ENCODE data around the gene CD320. TPM values are rescaled to one million over a fixed set of nuclear protein-coding genes. Genes with fewer than 3 reads are reported as not detected.

The CD320 gene
- total RNA-seq, 120 experiments from 2014 or later = 20.4 to 47.3 (median 28.9) TPM

Other genes with a start within 250 kb of the CD320 start
- gene FBN3, start 158.8 kb downstream of the CD320 start, total RNA-seq = 1 to 10 TPM in 59 of 120 experiments, under 1 TPM in 60, not detected in 1; 0.07 to 3.8 (median 1.00) TPM
- 100 to 1,000 TPM in 54 of 120 experiments, 10 to 100 TPM in 66; 53.5 to 155 (median 97.3) TPM for gene CERS4, start 99.0 kb downstream of the CD320 start, total RNA-seq
- gene NDUFA7, start 13.0 kb upstream of the CD320 start, total RNA-seq = 10 to 100 TPM; 16.2 to 82.8 (median 42.0) TPM
- 100 to 1,000 TPM; 395 to 973 (median 613) TPM for gene RPS28, start 13.1 kb upstream of the CD320 start, total RNA-seq
- gene KANK3, start 34.9 kb upstream of the CD320 start, total RNA-seq = 10 to 100 TPM in 66 of 120 experiments, 1 to 10 TPM in 54; 4.7 to 29.3 (median 10.7) TPM
- 100 to 1,000 TPM in 14 of 120 experiments, 10 to 100 TPM in 104, 1 to 10 TPM in 2; 5.9 to 298 (median 35.7) TPM for gene ANGPTL4, start 55.8 kb upstream of the CD320 start, total RNA-seq
- gene RAB11B, start 82.0 kb upstream of the CD320 start, total RNA-seq = 100 to 1,000 TPM; 130 to 218 (median 167) TPM
- 100 to 1,000 TPM in 17 of 120 experiments, 10 to 100 TPM in 103; 61.3 to 163 (median 86.8) TPM for gene MARCHF2, start 104.9 kb upstream of the CD320 start, total RNA-seq
- 100 to 1,000 TPM in 119 of 120 experiments, 10 to 100 TPM in 1; 99.2 to 179 (median 128) TPM for gene HNRNPM, start 136.6 kb upstream of the CD320 start, total RNA-seq
- 10 to 100 TPM in 19 of 120 experiments, 1 to 10 TPM in 101; 2.7 to 16.1 (median 6.3) TPM for gene PRAM1, start 194.3 kb upstream of the CD320 start, total RNA-seq
- 10 to 100 TPM; 19.4 to 51.4 (median 30.1) TPM for gene ZNF414, start 205.8 kb upstream of the CD320 start, total RNA-seq